ENCODE measurements around the gene SLC2A13.

The SLC2A13 gene

GRCh38 chr12:39920647-39921046 is 185.2 kb downstream of the SLC2A13 start:
- no peaks in the 10 kb centered on the region for H3F3A ChIP-seq (ENCODE audit: low read depth)
- no peak for TF ChIP-seq EZH2phosphoT487 (IDR thresholded peaks at IDR 0.05; ENCODE audit: borderline replicate concordance)
- no peak for TF ChIP-seq CTCF (conservative IDR thresholded peaks at IDR 0.05; ENCODE audit: low read length)
- H3K9me2 ChIP-seq (replicated peaks; ENCODE audit: low read depth, low read length): no peaks in the 10 kb centered on the region

GRCh38 chr12:39920222-39920621 is 185.7 kb downstream of the SLC2A13 start:
- TF ChIP-seq CTCF (conservative IDR thresholded peaks at IDR 0.05; ENCODE audit: low read length): no peak
- no peak for TF ChIP-seq EZH2phosphoT487 (IDR thresholded peaks at IDR 0.05; ENCODE audit: borderline replicate concordance)
- Histone ChIP-seq H3K36me3 (ENCODE audit: insufficient read depth, low read length) (no peaks in the 10 kb centered on the region), H3K9ac (ENCODE audit: low read depth, low read length, poor library complexity, severe bottlenecking) (no peak overlapping the region), H3K79me2 (ENCODE audit: insufficient read depth, low read length) (no peaks in the 10 kb centered on the region), H3K9me2 (replicated peaks; ENCODE audit: low read depth, low read length) (no peaks in the 10 kb centered on the region), H3F3A (ENCODE audit: low read depth) (no peaks in the 10 kb centered on the region), H3K4me3 (ENCODE audit: low read length, poor library complexity, severe bottlenecking) (no peak overlapping the region), H2AFZ (ENCODE audit: low read length) (no peak overlapping the region), H3K9me3 (ENCODE audit: insufficient read depth, low read depth, low read length) (no peaks in the 10 kb centered on the region), H3K4me2 (ENCODE audit: low read depth, low read length, poor library complexity, severe bottlenecking) (no peak overlapping the region), H4K20me1 (ENCODE audit: insufficient read depth, low read length, poor library complexity, severe bottlenecking) (no peaks in the 10 kb centered on the region), H3K27me3 (ENCODE audit: insufficient read depth, low read length, poor library complexity, severe bottlenecking) (no peaks in the 10 kb centered on the region), H3K4me1 (ENCODE audit: insufficient read depth, low read length, poor library complexity, severe bottlenecking) (no peaks in the 10 kb centered on the region)

More at GRCh38 chr12:39920647-39921046, 185.2 kb downstream of the SLC2A13 start:
- Histone ChIP-seq H3K79me2 (ENCODE audit: insufficient read depth, low read length) (no peaks in the 10 kb centered on the region), H3K36me3 (ENCODE audit: insufficient read depth, low read length) (no peaks in the 10 kb centered on the region), H2AFZ (ENCODE audit: low read length) (no peak overlapping the region), H3K4me1 (ENCODE audit: insufficient read depth, low read length, poor library complexity, severe bottlenecking) (no peaks in the 10 kb centered on the region), H3K27me3 (ENCODE audit: insufficient read depth, low read length, poor library complexity, severe bottlenecking) (no peaks in the 10 kb centered on the region), H3K9ac (ENCODE audit: low read depth, low read length, poor library complexity, severe bottlenecking) (no peak overlapping the region), H3K4me3 (ENCODE audit: low read length, poor library complexity, severe bottlenecking) (no peak overlapping the region), H3K4me2 (ENCODE audit: low read depth, low read length, poor library complexity, severe bottlenecking) (no peak overlapping the region), H4K20me1 (ENCODE audit: insufficient read depth, low read length, poor library complexity, severe bottlenecking) (no peaks in the 10 kb centered on the region), H3K9me3 (ENCODE audit: insufficient read depth, low read depth, low read length) (no peaks in the 10 kb centered on the region)

- no peak overlapping the region for H2AFZ ChIP-seq (ENCODE audit: low read length)
- H3F3A ChIP-seq (ENCODE audit: low read depth): no peaks in the 10 kb centered on the region
- H3K27me3 ChIP-seq (ENCODE audit: insufficient read depth, low read length, poor library complexity, severe bottlenecking): no peaks in the 10 kb centered on the region
- H3K9ac ChIP-seq (ENCODE audit: low read depth, low read length, poor library complexity, severe bottlenecking): no peak overlapping the region
- H3K4me1 ChIP-seq (ENCODE audit: insufficient read depth, low read length, poor library complexity, severe bottlenecking): no peaks in the 10 kb centered on the region
- H3K9me3 ChIP-seq (ENCODE audit: insufficient read depth, low read depth, low read length): no peaks in the 10 kb centered on the region
- no peaks in the 10 kb centered on the region for H3K36me3 ChIP-seq (ENCODE audit: insufficient read depth, low read length)
- no peaks in the 10 kb centered on the region for H3K79me2 ChIP-seq (ENCODE audit: insufficient read depth, low read length)
- TF ChIP-seq CTCF (conservative IDR thresholded peaks at IDR 0.05; ENCODE audit: low read length) (no peak), EZH2phosphoT487 (IDR thresholded peaks at IDR 0.05; ENCODE audit: borderline replicate concordance) (no peak)
- H3K4me3 ChIP-seq (ENCODE audit: low read length, poor library complexity, severe bottlenecking): no peak overlapping the region
- no peaks in the 10 kb centered on the region for H3K9me2 ChIP-seq (replicated peaks; ENCODE audit: low read depth, low read length)
- H4K20me1 ChIP-seq (ENCODE audit: insufficient read depth, low read length, poor library complexity, severe bottlenecking): no peaks in the 10 kb centered on the region
- no peak overlapping the region for H3K4me2 ChIP-seq (ENCODE audit: low read depth, low read length, poor library complexity, severe bottlenecking)
These were observed 186.1 kb downstream of the SLC2A13 start for GRCh38 chr12:39919790-39920189.
